GM18870 (cell line): ENCODE measurements around the gene LRRC8D.

Experiments used
- ATAC-seq: cut with Tn5 transposase; IDR thresholded peaks from one replicate; pipeline ENCODE4 v1.9.1; 2021; ENCODE audit warnings: moderate library complexity; ENCODE audit not compliant: unreplicated experiment

Gene LRRC8D

DNA sequence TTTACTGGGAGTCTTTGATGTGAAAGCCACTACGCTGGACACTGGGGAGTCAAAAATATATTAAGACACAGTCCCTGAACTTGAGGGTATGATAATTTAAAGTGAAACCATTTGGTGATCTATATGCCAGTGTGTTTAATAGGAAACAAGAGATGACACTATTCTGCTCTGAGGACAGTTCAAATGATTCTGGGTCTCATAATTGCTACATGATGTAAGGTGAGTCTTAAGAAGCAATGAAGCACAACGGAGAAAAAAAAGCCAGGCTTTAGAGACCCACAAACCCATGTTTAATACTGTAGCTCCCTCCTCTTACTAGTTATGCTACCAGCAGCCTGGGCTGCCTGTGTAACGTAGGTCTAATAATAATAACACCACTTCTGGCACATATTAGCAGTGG lies 14.2 kb upstream of the LRRC8D start:
- ATAC-seq, result no peak

DNA sequence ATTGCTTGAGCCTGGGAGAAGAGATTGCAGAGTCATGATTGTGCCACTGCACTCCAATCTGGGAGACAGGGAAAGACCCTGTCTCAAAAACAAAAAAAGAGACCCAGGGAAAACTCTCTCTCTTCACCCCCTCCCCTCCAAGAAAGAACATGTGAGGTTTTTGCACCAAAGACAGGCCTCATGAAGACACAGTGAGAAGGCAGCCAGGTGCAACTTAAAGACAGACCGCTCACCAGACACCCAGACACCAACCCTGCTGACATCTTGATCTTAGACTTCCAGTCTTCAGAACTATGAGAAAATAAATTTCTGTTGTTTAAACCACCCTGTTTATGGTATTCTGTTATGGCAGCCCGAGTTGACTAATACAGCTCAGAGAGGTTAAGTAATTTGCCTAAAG lies 13.3 kb upstream of the LRRC8D start:
- no peak for ATAC-seq

DNA sequence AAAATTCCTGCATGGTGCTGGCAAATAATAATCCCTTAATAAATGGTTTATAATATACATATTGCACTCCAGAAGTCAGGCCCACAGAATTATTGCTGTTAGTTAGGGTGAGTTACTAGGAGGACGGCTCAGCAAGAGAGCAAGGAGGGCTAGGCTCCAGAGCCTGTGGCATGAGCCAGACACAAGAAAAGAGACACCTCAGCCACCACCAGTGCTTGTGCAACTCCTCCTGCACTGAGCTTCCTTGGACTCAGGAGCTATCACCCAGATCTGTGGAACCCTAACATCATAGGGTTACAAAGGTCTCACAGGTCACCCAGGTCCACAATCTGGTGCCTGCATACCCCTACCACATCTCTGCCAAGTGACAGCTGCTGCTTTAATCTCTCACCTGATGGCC lies 12.8 kb upstream of the LRRC8D start:
- no peak for ATAC-seq

DNA sequence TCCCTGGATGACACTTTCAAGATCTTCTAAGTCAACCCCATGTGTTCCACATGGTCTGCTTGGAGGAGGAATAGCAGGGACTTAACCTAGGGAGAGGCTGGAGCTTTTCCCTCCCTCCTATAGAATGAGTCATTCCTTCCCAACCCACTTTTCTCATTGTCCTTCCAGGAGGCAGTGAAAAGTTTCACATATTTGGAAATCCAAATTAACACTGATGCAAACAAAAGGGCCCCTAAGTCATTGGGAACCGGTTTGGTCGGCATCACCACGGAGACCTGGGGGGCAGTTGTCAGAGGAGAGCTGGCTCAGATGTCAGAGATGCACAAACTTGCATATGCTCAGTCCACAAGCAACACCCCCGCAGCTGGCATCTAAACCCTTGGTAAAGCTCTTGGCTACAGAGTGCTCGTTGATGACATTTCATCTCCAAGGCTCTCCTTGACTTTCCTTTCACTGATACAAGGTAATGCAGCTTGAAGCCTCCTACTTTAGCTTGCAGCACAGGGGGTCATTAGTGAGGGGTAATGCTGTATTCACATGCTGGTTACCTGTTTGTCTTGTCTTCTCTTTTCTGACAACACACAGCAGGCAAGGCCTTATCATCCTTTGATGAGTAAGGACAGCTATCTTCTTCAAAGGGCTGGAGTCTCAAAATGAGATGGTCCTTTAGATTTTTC lies 12.3 kb upstream of the LRRC8D start:
- ATAC-seq, result no peak

DNA sequence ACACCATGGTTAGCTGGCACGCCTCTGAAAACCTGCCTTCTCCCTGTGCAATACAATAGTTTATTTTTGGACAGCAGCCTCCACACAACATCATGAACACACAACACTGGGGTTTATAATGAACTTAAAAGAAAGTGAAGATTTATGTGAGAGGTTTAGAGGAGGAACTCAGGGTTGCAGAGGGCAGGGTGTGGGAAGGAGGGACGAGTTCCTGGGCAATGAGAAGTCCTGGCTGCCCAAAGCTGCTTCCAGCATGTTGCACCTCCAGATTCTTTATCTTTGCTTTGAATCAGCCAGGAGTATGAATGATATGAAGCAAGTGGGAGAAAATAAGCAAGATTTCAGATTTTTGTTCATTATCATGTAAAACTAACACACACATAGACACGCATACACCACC lies 11.3 kb upstream of the LRRC8D start:
- no peak for ATAC-seq

DNA sequence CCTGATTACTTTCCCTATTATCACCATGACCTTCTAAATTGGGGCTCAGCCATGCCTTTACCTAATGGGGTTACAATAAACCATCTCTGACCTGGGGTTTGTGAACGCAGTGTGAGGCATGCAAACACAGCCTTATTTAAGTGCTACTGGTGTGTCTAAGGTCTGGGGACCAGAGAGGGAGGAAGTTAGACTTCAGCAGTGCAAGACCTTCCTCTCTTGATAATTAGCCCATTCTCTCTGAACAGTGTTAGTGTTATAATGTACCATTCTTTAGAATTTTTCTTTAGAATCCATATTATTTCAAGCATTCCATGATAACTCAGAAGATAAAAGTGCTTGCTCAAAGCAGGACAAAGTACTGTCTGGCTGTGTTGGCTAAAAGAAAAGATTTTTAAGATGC lies 10.5 kb upstream of the LRRC8D start:
- ATAC-seq, result no peak

DNA sequence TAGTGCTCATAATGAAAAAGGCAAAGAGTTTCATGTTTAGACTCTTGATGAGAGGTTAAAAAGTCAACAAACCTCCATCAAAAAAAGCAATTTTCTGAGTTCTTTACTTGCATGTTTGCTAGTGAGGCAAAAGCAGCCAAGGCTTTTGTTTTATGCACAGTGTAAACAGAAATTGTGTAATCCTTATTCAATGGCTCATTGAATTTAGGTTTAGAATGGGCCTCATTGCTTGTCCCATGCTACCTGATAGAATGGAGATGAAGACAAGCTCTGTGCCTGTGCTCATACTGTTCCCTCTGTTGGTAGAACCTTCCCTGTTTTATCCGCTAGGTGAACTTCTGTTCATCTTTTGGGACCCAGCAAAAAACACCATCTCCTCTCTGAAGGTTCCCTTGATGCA lies 10.0 kb upstream of the LRRC8D start:
- no peak for ATAC-seq

DNA sequence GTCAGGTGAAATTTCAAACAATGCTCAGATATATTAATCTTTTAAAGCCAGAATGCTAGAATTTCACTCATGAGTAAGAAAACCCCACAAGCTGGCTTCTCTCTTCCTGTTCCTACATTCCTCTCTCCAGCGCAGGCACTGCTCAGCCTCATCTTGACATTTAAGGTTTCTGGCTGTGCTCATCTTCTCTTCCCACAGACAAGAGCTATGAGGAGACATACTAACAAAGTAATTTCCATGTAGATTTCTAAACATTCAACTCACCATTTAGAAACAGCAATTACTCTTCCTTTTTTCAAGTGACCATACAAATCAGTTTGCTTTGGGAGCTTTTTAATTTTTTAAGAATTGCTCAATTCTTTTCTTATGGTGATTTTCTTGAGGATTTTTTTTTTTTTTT lies 7.8 kb upstream of the LRRC8D start:
- ATAC-seq, result no peak

DNA sequence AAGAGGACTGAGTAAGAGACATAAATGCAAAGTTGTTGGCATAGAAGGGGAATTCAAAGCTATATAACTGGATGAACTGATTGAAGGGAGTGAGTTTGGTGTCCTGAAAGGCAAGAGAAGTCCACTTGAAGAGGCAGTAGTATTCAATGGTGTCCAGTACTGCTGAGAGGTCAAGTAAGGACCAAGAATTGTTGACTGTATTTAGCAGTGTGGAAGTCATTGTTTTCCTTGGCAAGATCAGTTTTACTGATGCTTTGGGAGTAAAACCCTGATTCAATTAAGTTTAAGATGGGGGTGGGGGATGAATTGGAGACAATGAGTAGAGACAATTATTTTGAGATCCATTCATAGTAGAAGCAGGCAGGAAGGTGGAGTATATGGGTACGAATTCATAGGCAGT lies 5.8 kb upstream of the LRRC8D start:
- ATAC-seq, result no peak

DNA sequence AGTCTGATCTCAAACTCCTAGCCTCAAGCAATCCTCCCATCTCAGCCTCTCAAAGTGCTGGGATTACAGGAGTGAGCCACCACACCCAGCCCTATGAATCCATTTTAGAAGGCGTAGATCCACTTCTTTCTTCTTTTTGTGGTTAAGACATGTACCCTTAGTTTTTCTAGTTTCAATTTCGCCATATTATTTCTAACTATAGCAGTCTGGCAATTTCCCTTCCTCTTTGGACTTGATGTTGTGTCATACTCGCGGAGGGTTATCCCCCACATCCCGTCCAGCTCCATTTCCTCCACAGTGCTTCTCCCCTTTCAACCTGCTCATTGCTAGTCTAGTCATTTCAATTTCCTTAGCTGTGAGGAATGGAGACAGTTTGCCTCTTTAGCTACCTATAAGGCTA lies 5.2 kb upstream of the LRRC8D start:
- peak; percentile 77 for ATAC-seq

DNA sequence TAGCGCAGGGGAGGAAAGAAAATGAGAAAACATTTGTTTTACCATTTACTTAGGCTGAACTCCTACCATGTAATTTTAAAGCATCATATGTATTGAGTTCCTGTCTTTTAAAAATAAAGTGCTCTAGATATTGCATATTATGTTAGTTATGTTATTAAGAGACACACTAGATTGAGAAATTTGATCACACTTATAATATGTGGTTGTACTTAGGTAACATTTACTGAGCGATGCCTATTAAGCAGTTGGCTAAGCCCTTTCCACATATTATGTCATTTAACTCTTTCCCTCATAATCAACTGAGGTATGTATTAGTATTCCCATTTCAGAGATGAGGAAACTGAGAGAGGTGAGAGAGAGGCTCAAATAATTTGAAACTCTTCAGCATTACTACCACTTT lies 4.5 kb upstream of the LRRC8D start:
- ATAC-seq, result no peak

DNA sequence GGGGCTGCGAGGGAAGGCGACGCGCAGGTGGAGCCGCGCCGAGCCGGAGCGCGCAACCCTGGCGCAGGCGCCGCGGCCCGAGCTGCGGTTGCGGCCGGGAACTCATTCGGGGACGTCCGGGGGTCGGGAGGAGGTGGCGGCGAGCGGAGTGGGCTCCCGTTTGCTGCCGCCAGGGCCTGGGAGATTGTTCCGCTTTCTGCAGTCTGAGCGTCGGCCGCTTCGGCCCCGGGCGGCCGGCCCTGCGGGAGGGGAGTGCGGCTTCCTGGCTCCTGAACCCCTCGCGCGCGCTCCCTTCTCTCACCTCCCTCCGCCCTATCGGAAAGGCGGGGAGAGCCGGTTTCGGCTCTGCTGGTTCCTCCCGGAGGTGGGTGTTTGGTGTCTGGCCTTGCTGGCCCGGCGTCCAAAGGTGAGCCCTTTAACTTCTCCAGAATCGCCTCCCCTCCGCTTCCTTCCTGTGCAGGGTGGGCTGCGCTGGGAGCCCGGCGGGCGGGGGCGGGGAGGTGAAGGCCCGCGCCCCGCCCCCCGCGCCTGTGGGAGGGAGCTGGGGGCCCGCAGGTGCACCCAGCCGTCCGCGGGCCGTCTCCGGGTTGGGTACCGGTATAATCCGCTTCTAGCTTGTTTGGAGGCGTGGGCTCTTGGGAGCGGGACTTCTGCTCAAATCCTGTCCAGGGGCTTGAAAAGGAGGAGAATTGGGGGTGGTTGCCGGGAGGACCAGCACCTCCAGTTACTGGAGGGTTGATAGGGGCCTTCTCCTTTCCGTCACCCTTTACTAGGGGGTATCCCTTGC lies 683 bp downstream of the LRRC8D start:
- peak; percentile 33 for ATAC-seq

DNA sequence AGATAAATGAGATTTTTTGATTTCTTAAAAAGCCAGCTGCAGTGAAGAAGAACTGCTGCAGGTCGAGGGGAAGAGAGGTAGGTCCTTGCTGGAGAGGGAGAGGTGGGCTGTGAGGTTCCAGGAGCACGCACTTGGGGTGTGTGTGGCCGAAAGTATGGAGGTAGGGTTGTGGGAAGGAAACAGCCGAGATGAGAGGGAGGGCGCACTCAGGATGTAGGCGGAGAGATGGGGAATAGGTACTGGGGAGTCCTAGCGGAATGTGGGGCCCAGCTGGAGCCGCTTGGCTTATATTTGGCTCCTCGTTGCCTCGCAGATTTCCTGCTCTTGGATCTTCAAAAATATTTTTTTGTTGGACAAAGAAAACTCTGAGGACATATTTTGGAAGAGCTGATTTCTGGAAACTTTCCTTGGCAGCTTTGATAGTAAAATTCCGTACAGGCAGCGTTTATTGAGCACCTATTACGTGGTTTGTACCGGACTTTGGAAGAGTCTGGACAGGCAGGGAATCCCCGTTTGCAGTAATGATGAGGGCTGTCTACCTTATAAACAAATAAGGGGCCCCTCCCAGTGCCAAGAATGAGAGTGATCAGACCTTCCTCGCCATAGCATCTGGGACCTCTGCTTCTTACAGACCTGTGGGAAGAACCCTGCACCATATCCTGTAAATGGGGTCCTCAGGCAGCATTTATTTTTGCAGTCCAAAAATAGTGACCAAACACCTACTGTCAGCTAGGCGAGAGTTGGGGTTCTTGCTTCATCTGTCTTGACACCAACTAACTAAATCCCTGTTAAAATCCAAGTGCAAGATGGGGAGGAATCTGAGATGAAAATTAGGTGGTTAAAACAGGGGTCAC lies 1.5 kb downstream of the LRRC8D start:
- ATAC-seq, result no peak

DNA sequence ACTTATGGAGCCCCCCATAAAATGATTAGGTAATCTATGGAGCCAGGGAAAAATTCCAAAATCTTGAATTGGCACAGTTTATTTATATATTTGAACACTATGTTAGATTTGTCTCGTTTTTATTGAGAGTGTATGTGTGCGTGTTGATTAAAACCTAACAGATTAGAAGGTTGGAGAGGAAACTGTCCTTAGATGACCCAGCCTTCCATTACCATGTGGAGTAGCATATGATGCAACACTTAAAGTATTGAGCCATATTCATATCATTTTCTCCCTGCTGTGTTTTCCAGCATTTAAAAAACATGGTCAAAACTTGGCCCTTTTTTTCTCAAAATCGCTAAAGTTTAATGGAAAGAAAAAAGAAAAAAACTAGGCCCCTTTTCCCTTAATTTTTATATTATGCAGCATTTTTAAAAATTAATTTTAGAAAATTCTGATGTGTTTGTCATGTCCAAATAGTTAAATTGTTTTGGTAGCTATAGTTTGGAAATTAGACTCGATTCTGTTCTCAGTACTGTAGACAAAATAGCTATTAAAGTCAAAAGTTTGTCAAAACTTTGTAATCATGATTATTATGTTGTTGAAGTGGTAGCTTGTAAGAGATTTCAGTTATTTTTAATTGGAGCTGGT lies 2.3 kb downstream of the LRRC8D start:
- ATAC-seq, result no peak

DNA sequence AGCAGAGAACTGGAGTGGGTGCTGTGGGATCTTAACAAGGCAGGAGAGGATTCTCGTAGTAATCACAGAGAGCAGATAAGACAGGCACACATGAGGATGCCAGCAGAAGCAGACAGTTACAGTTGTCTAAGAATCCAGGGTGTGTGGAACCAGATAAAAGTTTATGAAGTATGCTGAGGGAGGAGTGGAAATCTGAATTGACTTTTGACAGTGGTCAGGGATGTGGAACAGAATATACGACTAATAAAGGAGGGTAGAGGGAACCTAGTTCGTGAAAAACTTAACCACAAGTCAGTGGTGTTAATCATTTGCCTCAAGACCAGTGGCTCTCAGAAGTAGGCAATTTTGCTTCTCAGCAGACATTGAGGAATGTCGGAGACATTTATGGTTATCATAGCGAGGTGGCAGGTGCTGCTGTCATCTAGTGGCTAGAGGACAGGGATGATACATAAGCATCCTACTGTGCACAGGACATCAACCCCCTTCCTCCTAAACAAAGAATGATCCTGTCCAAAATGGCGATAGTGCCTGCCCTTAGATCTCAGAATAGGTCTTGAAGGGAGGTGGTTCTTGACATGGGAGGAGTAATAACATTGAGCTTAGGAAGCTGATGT lies 3.0 kb downstream of the LRRC8D start:
- ATAC-seq, result peak; percentile 36

DNA sequence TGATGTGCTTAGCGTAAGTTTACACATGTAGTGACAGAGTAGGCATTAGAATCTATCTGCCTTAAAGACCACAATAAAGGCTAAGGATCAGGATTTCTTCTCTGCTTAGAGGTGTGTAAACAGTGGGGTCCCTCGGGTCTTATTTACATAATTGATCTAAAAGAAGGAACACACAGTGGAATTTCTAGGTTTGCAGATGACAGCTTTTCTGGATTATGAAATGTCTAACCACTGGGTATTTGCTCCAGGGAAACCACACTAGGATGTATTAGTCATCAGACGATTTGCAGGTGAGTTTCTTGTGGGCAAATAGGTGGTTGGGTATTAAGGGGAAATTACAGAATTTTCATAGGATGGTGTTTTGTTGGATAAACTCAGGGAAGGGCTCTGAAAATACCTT lies 5.8 kb downstream of the LRRC8D start:
- no peak for ATAC-seq

DNA sequence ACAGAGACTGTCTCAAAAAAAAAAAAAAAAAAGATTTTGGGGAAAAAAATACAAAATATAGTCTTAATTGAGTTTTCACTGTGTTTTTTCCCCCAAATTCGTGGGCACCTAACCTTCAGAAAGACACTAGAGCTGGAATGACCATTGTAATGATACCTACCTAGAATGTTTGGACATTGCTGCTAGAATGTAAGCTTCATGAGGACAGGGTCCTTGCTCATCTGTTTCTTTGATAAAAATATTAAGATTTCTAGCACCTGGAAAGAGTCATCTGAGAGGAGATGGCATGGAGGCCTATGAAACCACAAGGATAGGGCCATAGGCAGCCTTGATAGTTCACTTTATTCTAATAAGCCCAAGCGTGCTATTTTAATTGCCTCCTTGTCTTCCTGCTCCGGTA lies 6.5 kb downstream of the LRRC8D start:
- ATAC-seq, result no peak

DNA sequence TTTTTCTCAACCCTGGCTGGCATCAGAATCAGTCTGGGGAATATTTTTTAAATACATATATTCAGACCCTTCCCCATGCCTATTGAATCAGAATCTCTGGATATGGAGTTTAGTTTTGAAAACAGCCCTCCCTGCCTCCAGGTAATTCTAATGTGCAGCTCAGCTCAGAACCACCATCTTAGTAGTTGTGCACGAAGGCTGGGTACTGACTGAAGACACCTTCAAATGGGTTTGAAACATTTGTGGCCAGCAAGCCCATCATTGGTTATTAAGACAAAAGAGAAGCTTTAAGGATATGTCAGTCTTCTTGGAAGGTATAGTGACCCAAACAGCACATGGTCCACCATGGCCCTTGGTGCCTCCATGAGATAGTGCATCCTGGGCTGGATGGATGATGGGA lies 7.1 kb downstream of the LRRC8D start:
- no peak for ATAC-seq

DNA sequence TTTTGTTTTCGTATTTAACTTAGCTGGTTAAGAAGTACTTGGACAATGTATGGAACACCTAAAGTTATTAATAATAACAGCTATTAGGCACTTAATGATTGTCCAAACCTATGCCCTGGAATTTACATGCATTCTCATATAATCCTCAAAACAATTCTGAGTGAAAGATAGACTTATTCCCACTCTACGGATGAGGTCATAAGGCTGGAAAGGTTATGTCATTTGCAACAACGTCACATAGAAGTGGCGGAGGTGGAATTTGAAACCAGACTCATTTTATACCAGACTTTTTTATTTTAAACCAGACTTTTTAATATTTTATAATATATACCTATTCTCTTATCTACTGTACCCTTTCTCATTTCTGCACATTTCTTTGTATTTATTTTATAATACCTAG lies 8.4 kb downstream of the LRRC8D start:
- ATAC-seq, result no peak

DNA sequence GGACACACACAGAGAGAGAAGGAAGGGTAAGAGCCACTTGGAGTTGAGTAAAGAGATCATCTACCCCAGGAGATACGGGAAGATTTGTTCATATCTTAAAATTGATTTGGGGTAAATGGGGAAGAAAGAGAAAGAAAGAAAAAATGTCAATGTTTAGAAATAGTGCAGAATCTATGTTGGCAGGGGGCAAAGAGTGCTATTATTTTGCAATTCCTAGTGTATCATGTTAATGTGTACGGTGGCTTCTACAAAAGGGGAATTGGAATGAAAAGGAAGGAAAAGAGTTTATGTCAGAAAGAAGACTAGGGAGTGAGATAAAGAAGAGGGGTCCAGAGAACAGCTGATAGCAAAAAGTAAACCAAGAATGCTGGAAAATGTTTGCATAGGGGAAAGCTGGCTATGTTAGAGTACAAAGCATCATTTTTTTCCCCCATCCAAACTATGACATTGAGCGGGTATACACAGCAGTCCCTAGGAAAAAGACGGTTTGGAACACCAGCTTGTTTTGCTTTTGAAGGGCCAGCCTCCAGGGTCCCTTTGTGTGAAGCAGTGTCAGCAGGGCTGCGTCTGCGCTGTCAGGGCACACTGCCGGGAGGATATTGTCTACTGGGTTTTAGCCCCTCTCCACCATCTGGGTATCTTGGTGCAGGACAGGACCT lies 10.8 kb downstream of the LRRC8D start:
- no peak for ATAC-seq
